Measurements from ENCODE around the gene HDGFL2. TPM values are rescaled to one million over a fixed set of nuclear protein-coding genes. Genes with fewer than 3 reads are reported as not detected.

Gene HDGFL2
- polyA plus RNA-seq, 1 donor from 2014 or later, result 31.9 TPM

DNA sequence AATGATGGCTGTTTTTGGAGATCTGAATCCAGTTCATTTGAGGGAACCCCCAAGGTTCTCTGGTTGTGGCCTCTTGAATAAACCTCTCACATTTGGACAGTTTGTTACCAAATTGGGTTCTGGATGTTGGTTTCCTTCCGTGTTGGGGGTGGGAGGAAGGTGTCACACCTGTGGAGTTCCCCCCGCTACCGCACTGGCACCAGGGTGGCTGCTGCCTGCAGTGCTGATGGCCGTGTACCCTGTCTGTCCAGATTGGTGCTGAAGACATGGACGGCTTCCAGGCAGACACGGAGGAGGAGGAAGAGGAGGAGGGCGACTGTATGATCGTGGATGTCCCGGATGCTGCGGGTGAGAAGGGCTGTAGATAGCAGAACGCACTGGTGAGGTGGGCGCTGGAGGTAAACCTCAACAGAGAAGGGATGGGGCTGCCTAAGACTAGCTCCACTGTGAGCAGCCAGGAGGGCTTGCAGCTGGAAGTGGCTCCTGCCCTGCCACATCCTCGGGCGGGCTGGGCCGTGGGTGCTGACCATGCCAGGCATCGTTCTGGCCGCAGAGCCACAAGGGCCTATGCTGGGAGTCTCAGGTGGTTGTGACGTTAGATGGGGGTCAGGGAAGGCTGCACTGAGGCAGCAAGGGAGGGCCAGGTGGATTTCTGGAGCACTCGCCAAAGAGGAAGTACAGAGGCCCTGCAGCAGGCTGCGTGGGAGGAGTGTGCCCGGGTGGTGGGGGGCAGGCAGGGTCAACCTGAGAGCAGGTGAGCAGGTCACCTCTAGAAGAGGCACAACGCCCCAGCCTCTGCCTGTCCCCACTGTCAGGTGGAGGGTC is 29.9 kb upstream of the HDGFL2 start:
- peaks cover 0 to 15% (median 11%) of the 10 kb centered on the region in 3 donors for H3K4me1 Mint-ChIP-seq
- peaks cover 7% of the 10 kb centered on the region for H3K36me3 Mint-ChIP-seq
- no peaks in the 10 kb centered on the region for H3K9me3 Mint-ChIP-seq
- no peaks in the 10 kb centered on the region for H3K27me3 Mint-ChIP-seq
- H3K27ac Mint-ChIP-seq, result peak overlapping the region; percentile 84 to 95 (median 94)
- peak overlapping the region; percentile 39 to 96 (median 84) for H3K4me3 Mint-ChIP-seq

DNA sequence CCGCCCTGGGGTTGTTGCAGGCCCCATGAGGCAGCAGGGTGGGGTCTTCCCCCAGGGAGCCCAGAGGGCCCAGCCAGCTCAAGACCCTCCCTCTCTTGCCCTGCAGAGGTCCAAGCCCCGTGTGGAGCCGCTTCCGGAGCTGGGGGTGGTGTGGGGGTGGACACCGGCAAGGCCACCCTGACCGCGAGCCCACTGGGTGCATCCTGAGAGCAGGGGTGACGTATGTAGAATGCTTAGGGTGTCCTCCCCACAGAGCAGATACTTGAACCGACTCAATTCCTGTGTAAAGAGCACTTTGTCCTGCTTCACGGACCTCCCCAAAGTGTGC is 29.3 kb upstream of the HDGFL2 start:
- Mint-ChIP-seq H3K9me3 (no peaks in the 10 kb centered on the region), H3K4me3 (peak overlapping the region in 2 of 4 donors; percentile 3 to 51), H3K36me3 (peaks cover 6% of the 10 kb centered on the region), H3K27ac (peak overlapping the region in 2 of 3 donors; percentile 84 to 95), H3K27me3 (no peaks in the 10 kb centered on the region), H3K4me1 (peaks cover 0 to 15% (median 11%) of the 10 kb centered on the region in 3 donors)

DNA sequence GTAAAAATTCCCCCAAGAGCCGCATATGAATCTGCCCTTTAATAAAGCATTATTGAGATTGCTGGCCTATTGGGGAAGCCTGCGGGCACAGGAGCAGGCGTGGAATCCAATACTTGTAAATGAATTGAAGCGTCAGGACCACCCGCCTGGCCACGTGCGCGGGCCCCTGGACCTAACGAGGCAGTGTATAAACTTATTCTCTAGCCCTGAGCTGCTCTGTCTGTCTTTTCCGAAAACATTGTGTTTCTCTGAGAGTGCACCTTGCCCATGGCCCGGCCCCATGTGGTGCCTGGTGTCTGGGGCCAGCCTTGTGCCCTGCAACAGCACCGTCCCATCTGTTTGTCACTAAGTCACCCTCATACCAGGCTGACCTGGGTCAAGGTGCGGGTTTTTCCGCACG is 28.9 kb upstream of the HDGFL2 start:
- Mint-ChIP-seq H3K27me3 (no peaks in the 10 kb centered on the region), H3K27ac (peak overlapping the region in 1 of 3 donors; percentile 84), H3K4me1 (peaks cover 0 to 15% (median 11%) of the 10 kb centered on the region in 3 donors)

DNA sequence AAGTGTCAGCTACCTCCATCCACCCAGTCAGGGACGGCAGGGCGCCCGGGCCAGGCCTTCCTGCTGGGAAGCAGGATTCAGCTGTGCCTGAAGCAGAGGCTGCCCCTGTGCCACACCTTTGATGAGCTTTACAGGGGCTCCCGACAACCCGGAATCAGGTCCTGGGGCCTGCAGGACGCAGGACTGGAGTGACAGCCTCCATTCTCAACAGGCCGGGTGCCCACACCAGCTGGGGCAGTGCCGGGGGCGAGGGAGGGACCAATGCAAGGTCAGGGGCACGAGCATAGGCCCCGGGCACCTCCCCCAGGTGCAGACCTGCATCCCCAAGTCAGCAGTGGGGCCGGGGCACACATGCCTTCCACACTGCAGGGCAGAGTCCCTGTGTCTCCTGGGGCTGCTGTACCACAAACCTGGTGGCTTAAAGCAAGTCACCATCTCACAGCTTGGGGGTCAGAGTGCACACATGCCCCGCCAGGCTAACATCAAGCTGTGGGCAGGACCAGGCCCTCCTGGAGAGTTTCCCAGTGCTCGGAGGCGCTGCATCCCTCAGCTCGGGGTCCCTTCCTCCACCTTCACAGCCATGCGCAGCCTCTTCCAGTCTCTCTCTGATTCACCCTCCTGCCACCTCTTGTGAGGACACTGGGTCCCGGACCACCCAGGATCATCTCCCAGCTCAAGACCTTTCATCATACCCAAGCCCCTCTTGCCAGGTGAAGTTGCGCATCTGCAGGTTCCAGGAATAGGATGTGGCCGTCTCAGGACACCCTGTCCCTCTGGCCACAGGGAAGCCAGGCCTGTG is 27.9 kb upstream of the HDGFL2 start:
- Mint-ChIP-seq H3K9me3 (no peaks in the 10 kb centered on the region), H3K4me1 (peaks cover 0 to 15% (median 10%) of the 10 kb centered on the region in 3 donors), H3K27ac (peak overlapping the region in 1 of 3 donors; percentile 18), H3K27me3 (no peaks in the 10 kb centered on the region), H3K4me3 (no peak overlapping the region), H3K36me3 (peaks cover 3% of the 10 kb centered on the region)

More for the DNA sequence above, 28.9 kb upstream of the HDGFL2 start:
- Mint-ChIP-seq H3K4me3 (peak overlapping the region in 3 of 4 donors; percentile 3 to 51 (median 41)), H3K9me3 (no peaks in the 10 kb centered on the region), H3K36me3 (peaks cover 4% of the 10 kb centered on the region)

DNA sequence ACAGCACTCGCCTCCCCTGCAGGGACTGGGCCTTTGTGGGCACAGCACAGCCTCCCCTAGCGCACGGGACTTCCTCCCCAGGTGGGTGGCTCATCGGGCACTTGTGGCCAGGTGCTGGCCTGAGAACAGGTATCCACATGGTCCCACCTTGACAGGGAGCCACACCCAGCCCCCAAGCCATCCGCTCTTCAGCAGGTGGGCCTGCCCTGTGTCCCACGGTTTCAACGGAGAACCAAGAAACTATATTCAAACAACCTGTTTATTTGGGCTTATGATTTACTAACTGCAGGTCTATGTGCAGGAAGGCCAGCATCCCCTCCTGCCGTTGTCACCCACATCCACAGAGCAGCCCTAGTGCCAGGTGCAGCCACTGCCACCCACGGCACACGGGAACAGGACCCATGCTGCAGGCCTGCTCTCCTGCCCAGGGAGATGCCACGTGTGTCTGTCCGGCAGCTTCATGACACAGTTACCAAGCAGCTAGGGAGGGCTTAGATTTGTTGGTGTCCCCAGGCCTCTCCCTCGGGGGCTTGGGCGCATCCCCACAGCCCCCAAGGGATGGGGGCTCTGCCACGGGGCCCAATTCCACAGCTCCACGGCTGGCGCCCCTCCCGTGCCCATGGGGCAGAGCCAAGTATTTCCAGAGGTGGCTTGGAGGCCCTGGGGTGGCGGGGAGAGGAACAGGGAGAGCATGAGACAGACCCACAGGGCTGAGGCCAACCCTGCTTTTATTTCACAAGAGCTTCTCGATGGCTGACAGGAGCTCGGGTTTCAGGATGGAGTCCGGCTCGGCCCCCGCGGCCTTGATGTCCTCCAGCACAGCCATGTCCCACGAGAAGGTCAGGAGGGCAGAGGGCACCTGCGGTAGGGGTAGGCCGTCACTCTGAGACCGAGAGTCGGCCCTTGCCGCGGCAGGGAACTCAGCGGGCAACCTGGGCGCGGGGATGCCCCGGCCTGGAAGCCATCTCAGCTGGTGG is 27.0 kb upstream of the HDGFL2 start:
- H3K27ac Mint-ChIP-seq, result peak overlapping the region in 1 of 3 donors; percentile 18
- H3K4me3 Mint-ChIP-seq, result no peak overlapping the region

DNA sequence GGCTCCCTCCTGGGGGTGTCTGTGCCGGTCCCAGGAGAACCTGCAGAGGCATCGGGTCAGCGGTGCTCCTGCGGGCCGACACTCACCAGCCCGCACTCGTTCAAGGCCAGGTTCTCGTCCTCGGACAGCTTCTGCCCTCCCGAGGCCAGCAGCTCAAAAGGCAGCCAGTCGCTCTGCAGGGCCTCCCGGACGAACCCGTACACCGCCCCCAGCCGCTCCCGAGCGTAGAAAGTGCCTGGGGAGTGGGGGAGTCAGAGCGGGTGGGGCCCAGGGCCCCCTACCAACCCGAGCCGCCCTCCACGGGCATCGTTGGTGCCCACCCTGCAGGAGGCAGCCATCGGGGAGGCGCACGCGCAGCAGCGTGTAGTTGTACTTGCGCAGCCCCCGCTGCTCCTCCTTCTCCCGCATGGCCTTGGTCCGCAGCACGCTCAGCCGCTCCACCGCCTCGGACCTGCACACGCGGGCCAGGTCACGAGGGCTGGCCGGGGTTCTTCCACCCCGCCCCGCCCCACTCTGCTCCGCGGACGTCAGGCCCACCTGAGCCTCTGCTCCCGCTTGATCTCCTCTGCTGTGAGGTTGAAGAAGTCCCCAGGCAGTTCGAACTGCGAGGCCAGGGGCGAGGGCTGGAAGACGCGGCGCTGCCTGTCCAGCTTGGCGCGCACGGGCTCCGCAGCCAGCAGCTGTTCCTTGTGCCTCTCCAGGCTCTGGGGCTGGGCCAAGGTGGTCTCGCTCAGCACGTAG is 26.0 kb upstream of the HDGFL2 start:
- no peaks in the 10 kb centered on the region for H3K36me3 Mint-ChIP-seq
- no peak overlapping the region for H3K4me3 Mint-ChIP-seq
- H3K27me3 Mint-ChIP-seq, result no peaks in the 10 kb centered on the region
- no peaks in the 10 kb centered on the region for H3K9me3 Mint-ChIP-seq
- peaks cover 0 to 14% (median 9%) of the 10 kb centered on the region in 3 donors for H3K4me1 Mint-ChIP-seq
- H3K27ac Mint-ChIP-seq, result no peak overlapping the region

More for the DNA sequence above, 27.0 kb upstream of the HDGFL2 start:
- H3K4me1 Mint-ChIP-seq, result peaks cover 0 to 15% (median 8%) of the 10 kb centered on the region in 3 donors
- H3K9me3 Mint-ChIP-seq, result no peaks in the 10 kb centered on the region
- no peaks in the 10 kb centered on the region for H3K36me3 Mint-ChIP-seq
- H3K27me3 Mint-ChIP-seq, result no peaks in the 10 kb centered on the region

DNA sequence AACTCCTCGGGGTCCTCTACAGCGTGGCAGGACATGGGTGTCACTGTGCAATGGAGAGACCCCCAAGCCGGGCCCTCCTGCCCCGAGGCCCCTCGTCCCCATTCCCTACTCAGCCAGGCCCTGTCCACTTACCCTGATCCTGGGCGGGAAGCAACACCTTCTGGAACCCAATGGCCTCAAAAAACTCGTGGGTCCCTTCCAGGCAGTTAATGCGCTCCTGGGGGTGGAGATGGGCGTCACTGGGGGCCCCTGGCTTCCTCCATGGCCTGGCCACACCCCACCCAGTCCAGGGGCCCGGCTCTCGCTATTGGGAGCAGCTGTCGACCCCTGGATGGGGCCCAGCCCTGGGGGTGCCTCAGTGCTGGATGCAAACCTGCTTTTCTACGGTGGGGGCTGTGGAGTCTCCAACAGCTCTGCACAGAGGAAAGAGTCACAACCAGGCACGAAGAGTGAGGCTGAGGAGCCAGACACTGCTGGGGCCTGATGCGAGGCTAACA is 25.3 kb upstream of the HDGFL2 start:
- H3K9me3 Mint-ChIP-seq, result no peaks in the 10 kb centered on the region
- no peaks in the 10 kb centered on the region for H3K27me3 Mint-ChIP-seq
- no peaks in the 10 kb centered on the region for H3K36me3 Mint-ChIP-seq
- no peak overlapping the region for H3K27ac Mint-ChIP-seq
- H3K4me1 Mint-ChIP-seq, result peaks cover 0 to 14% (median 9%) of the 10 kb centered on the region in 3 donors
- no peak overlapping the region for H3K4me3 Mint-ChIP-seq

DNA sequence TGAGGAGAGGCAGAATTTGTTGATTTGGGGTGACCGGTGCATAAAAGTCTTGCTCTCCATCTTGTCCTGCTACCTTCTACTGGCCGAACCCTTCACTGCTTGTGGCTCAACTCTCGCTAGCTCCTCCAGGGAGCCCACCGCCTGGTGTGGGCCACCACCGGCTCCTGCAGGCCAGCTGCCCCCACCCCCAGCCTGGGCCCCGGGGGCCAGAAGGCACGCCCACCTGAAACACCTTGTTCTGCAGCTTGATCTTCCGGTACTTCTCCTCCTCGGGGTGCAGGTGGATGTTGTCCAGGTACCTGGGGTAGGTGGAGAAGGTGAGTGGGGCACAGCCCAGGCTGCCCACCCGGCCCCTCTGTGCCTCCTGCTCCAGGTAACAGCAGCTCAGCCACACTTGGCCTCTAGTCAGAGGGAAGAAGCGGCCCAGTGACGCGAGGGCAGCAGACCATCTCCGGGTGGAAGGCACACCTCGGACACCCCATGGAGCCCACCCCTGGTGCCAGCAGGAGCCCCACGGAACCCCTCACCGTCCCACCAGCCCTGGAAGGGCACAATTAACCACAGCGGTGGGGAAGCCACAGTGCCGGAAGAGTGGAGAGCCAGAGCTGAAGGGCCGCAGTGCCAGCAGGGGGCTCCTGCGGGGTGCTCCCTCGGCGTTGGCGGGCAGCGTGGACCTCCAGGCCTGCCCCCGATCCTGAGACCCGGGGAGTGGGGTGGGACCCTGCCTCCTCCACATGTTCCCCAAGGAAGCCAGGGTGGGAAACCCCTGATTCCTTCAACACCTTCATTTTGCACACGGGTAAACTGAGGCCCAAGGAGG is 24.6 kb upstream of the HDGFL2 start:
- H3K27ac Mint-ChIP-seq, result no peak overlapping the region
- H3K4me3 Mint-ChIP-seq, result no peak overlapping the region
- no peaks in the 10 kb centered on the region for H3K9me3 Mint-ChIP-seq
- peaks cover 0 to 7% (median 1%) of the 10 kb centered on the region in 3 donors for H3K4me1 Mint-ChIP-seq
- H3K27me3 Mint-ChIP-seq, result no peaks in the 10 kb centered on the region
- no peaks in the 10 kb centered on the region for H3K36me3 Mint-ChIP-seq

DNA sequence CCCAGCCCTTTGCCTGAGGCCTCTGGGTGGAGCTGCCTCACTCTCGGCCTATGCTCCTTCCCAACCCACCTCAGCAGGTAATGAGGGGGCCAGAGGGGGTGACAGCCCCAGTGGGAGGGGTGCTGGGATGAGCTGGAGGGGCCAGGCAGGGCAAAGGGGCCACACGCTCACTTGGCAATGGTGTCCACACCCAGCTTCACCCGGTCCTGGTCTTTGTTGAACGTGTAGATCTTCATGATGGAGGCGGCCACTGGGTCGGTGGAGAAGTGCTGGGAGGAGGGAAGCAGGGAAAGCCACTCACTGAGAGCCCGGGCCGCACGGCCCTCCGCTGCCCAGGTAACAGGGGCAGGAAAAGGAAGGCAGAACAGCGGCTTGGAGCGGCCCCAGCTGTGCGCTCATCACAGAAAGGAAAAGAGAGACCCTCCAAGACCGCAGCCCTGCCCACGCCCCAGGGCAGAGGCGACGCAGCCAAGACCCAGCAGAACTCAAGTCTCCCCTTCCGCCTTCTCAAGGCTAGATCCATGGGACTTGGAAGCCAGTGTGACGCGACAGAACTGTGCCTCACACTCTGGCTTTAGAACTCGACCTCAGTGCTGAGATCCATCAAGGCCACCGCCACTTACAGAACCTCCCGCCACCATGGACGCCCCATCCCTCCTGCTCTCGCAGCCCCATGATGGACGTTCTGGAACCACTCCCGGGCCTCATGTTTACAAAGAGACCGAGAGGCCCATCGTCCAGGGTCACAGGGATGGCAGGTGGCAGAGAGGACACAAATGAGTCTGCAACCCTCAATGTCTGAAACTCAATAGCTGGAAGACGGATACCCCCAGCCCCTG is 23.7 kb upstream of the HDGFL2 start:
- Mint-ChIP-seq H3K4me3 (no peak overlapping the region), H3K27ac (no peak overlapping the region), H3K9me3 (no peaks in the 10 kb centered on the region), H3K27me3 (no peaks in the 10 kb centered on the region), H3K4me1 (peaks cover 0 to 1% (median 0%) of the 10 kb centered on the region in 3 donors), H3K36me3 (no peaks in the 10 kb centered on the region)

DNA sequence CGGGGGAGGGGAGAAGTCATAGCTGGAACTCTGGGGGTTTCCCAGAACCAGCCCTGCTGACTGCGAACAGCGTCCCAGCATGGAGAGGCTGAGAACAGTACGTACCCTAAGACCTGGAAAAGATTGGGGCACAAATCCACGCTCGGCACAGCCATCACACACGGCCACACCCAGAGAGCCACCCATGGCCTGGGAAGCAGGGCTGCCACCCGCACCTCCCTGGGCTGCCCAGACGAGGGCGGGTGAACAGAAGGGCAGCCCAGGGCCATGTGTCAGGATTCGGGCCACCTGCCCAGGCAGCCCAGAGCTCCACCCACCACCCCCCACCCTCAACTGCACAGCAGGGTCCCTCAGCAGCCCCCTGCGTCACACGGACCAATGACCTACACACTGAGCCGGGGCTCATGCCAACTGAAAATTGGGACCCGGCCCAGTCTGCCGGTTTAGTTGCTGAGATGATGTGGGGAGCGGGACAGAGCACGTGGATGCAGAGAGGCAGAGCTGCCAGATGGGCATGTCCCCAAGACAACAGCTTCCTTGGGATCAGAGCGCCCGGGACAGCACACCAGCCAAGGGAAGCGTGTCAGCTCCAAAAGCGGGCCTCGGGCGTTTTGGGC is 23.0 kb upstream of the HDGFL2 start:
- Mint-ChIP-seq H3K4me3 (no peak overlapping the region), H3K9me3 (no peaks in the 10 kb centered on the region), H3K36me3 (no peaks in the 10 kb centered on the region), H3K27me3 (no peaks in the 10 kb centered on the region), H3K4me1 (peaks cover 0 to 1% (median 0%) of the 10 kb centered on the region in 3 donors), H3K27ac (peak overlapping the region in 1 of 3 donors; percentile 21)

DNA sequence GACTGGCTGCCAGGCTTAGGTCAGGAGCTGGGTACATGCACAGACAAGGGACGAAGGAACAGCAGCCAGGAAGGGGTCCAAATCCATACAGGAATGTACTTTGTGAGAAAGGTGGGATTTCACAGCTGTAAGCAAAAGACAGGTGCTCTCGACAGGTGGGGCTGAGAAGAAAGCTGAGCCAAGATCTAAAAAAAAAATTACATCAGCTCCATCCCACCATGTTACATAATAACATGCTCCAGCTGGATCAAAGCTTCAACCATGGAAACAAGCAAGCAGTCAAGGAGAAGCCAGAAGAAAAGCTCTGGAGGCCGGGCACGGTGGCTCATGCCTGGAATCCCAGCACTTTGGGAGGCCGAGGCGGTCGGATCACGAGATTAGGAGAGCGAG is 22.5 kb upstream of the HDGFL2 start:
- no peaks in the 10 kb centered on the region for H3K9me3 Mint-ChIP-seq
- peak overlapping the region in 1 of 3 donors; percentile 21 for H3K27ac Mint-ChIP-seq
- peaks cover 0 to 1% (median 0%) of the 10 kb centered on the region in 3 donors for H3K4me1 Mint-ChIP-seq
- H3K27me3 Mint-ChIP-seq, result no peaks in the 10 kb centered on the region
- H3K36me3 Mint-ChIP-seq, result no peaks in the 10 kb centered on the region
- H3K4me3 Mint-ChIP-seq, result no peak overlapping the region

Data from IgD-negative memory B cell (primary cell).